Activated CD4-positive, alpha-beta T cell treated with anti-CD3 and anti-CD28 coated beads, Interleukin-2, amount 10 ng/mL, durations not matched to agents 24 days and 14 days (primary cell): ENCODE measurements around the gene CDHR2. TPM values are rescaled to one million over a fixed set of nuclear protein-coding genes. Genes with fewer than 3 reads are reported as not detected.

Experiments
- DNase-seq: peaks from one replicate; pipeline ENCODE4 v3.0.0; 2022
- H3K27ac Mint-ChIP-seq: one replicate; pipeline ENCODE4 v1.8.0; 2022; ENCODE audit warnings: mild to moderate bottlenecking, mixed read lengths
- H3K27me3 Mint-ChIP-seq: one replicate; pipeline ENCODE4 v1.8.0; 2022; ENCODE audit warnings: mixed read lengths
- H3K36me3 Mint-ChIP-seq: one replicate; pipeline ENCODE4 v1.8.0; 2022; ENCODE audit warnings: low read depth, mild to moderate bottlenecking, mixed read lengths
- H3K4me1 Mint-ChIP-seq: one replicate; pipeline ENCODE4 v1.8.0; 2021; ENCODE audit warnings: mixed read lengths
- H3K4me3 Mint-ChIP-seq: one replicate; pipeline ENCODE4 v1.8.0; 2022; ENCODE audit warnings: mild to moderate bottlenecking, moderate library complexity, mixed read lengths
- H3K9me3 Mint-ChIP-seq: one replicate; pipeline ENCODE4 v1.8.0; 2021; ENCODE audit warnings: mixed read lengths
- intact Hi-C: fragments of 100-400 bp; cut with micrococcal nuclease; formaldehyde crosslinking; loops from one replicate; pipeline ENCODE4 v1.15.1; 2023
- total RNA-seq: library from RNA; stranded (reverse); gene quantifications from 2 replicates; pipeline ENCODE4 v1.2.3, GENCODE V29; 2022

CDHR2 gene
- total RNA-seq, 1 donor from 2014 or later = 0.35 TPM

GRCh38 chr5:176610435-176610773 lies 61.3 kb downstream of the CDHR2 start:
- H3K4me1 Mint-ChIP-seq = peaks cover 14% of the 10 kb centered on the region
- H3K27ac Mint-ChIP-seq = peak overlapping the region; percentile 48
- no peaks in the 10 kb centered on the region for H3K36me3 Mint-ChIP-seq
- H3K4me3 Mint-ChIP-seq = peak overlapping the region; percentile 80
- H3K9me3 Mint-ChIP-seq = no peaks in the 10 kb centered on the region
- no peak for DNase-seq
- intact Hi-C loops = loop anchor here (5.0 kb wide), 1 partner anchor 73 kb away; the partner anchor contains the start of gene RNF44
- peaks cover 40% of the 10 kb centered on the region for H3K27me3 Mint-ChIP-seq

GRCh38 chr5:176611435-176611834 lies 62.3 kb downstream of the CDHR2 start:
- no peaks in the 10 kb centered on the region for H3K36me3 Mint-ChIP-seq
- peak; percentile 91 for DNase-seq
- peaks cover 49% of the 10 kb centered on the region for H3K27me3 Mint-ChIP-seq
- peak overlapping the region; percentile 10 for H3K27ac Mint-ChIP-seq
- no peak overlapping the region for H3K4me3 Mint-ChIP-seq
- intact Hi-C loops = loop anchor here (5.0 kb wide), 1 partner anchor 74 kb away; the partner anchor contains the start of gene RNF44
- H3K9me3 Mint-ChIP-seq = no peaks in the 10 kb centered on the region
- H3K4me1 Mint-ChIP-seq = peaks cover 14% of the 10 kb centered on the region

GRCh38 chr5:176612008-176612407 lies 62.9 kb downstream of the CDHR2 start:
- DNase-seq = no peak
- H3K4me1 Mint-ChIP-seq = peaks cover 14% of the 10 kb centered on the region
- no peaks in the 10 kb centered on the region for H3K36me3 Mint-ChIP-seq
- peaks cover 55% of the 10 kb centered on the region for H3K27me3 Mint-ChIP-seq
- intact Hi-C loops = loop anchor here (5.0 kb wide), 1 partner anchor 75 kb away; the partner anchor contains the start of gene RNF44
- H3K9me3 Mint-ChIP-seq = no peaks in the 10 kb centered on the region
- H3K4me3 Mint-ChIP-seq = no peak overlapping the region
- H3K27ac Mint-ChIP-seq = no peak overlapping the region

GRCh38 chr5:176612855-176613254 lies 63.7 kb downstream of the CDHR2 start:
- H3K27me3 Mint-ChIP-seq = peaks cover 61% of the 10 kb centered on the region
- no peak overlapping the region for H3K27ac Mint-ChIP-seq
- H3K36me3 Mint-ChIP-seq = no peaks in the 10 kb centered on the region
- no peak overlapping the region for H3K4me3 Mint-ChIP-seq
- H3K9me3 Mint-ChIP-seq = no peaks in the 10 kb centered on the region
- H3K4me1 Mint-ChIP-seq = peaks cover 14% of the 10 kb centered on the region
- no peak for DNase-seq
- intact Hi-C loops = loop anchor here (5.0 kb wide), 1 partner anchor 76 kb away; the partner anchor contains the start of gene RNF44

GRCh38 chr5:176614805-176615478 lies 65.8 kb downstream of the CDHR2 start:
- Mint-ChIP-seq H3K4me3 (no peak overlapping the region), H3K27me3 (peaks cover 69% of the 10 kb centered on the region), H3K9me3 (no peaks in the 10 kb centered on the region), H3K4me1 (peaks cover 9% of the 10 kb centered on the region), H3K27ac (no peak overlapping the region), H3K36me3 (no peaks in the 10 kb centered on the region)
- intact Hi-C loops = loop anchor here (5.0 kb wide), 2 partner anchors 78 to 198 kb away; partner anchors contain the start of genes CLTB and RNF44
- DNase-seq = no peak

GRCh38 chr5:176616511-176616910 lies 67.4 kb downstream of the CDHR2 start:
- Mint-ChIP-seq H3K4me3 (no peak overlapping the region), H3K27me3 (peaks cover 78% of the 10 kb centered on the region), H3K36me3 (no peaks in the 10 kb centered on the region), H3K4me1 (peaks cover 10% of the 10 kb centered on the region), H3K9me3 (no peaks in the 10 kb centered on the region), H3K27ac (no peak overlapping the region)
- intact Hi-C loops = loop anchor here (5.0 kb wide), 1 partner anchor 199 kb away; the partner anchor contains the start of gene CLTB
- DNase-seq = no peak

- Mint-ChIP-seq H3K36me3 (no peaks in the 10 kb centered on the region), H3K27me3 (peaks cover 76% of the 10 kb centered on the region), H3K27ac (no peak overlapping the region), H3K4me3 (peak overlapping the region; percentile 43), H3K4me1 (peaks cover 9% of the 10 kb centered on the region), H3K9me3 (no peaks in the 10 kb centered on the region)
- intact Hi-C loops = loop anchor here (1.0 to 5.0 kb wide), 3 partner anchors 29 to 201 kb away; partner anchors contain the start of genes CLTB and TSPAN17
- DNase-seq = no peak
Measured at GRCh38 chr5:176618783-176619182, 69.6 kb downstream of the CDHR2 start.

GRCh38 chr5:176619203-176619568 lies 70.0 kb downstream of the CDHR2 start:
- Mint-ChIP-seq H3K27me3 (peaks cover 76% of the 10 kb centered on the region), H3K4me3 (peak overlapping the region; percentile 43), H3K36me3 (no peaks in the 10 kb centered on the region), H3K27ac (no peak overlapping the region), H3K9me3 (no peaks in the 10 kb centered on the region), H3K4me1 (peaks cover 9% of the 10 kb centered on the region)
- intact Hi-C loops = loop anchor here (1.0 to 5.0 kb wide), 3 partner anchors 28 to 202 kb away; partner anchors contain the start of genes CLTB and TSPAN17
- peak; percentile 94 for DNase-seq

GRCh38 chr5:176619569-176620332 lies 70.6 kb downstream of the CDHR2 start:
- peak overlapping the region; percentile 62 for H3K4me3 Mint-ChIP-seq

GRCh38 chr5:176620333-176620981 lies 71.3 kb downstream of the CDHR2 start:
- peaks cover 9% of the 10 kb centered on the region for H3K4me1 Mint-ChIP-seq
- intact Hi-C loops = no loop called here
- peak; percentile 72 for DNase-seq
- H3K9me3 Mint-ChIP-seq = no peaks in the 10 kb centered on the region
- no peaks in the 10 kb centered on the region for H3K36me3 Mint-ChIP-seq
- H3K27ac Mint-ChIP-seq = no peak overlapping the region
- H3K4me3 Mint-ChIP-seq = peak overlapping the region; percentile 62
- peaks cover 73% of the 10 kb centered on the region for H3K27me3 Mint-ChIP-seq

More at GRCh38 chr5:176619569-176620332, 70.6 kb downstream of the CDHR2 start:
- intact Hi-C loops = loop anchor here (1.0 to 5.0 kb wide), 3 partner anchors 28 to 202 kb away; partner anchors contain the start of genes CLTB and TSPAN17
- no peaks in the 10 kb centered on the region for H3K9me3 Mint-ChIP-seq
- DNase-seq = no peak
- peaks cover 74% of the 10 kb centered on the region for H3K27me3 Mint-ChIP-seq
- peaks cover 9% of the 10 kb centered on the region for H3K4me1 Mint-ChIP-seq
- no peaks in the 10 kb centered on the region for H3K36me3 Mint-ChIP-seq
- no peak overlapping the region for H3K27ac Mint-ChIP-seq

- peaks cover 72% of the 10 kb centered on the region for H3K27me3 Mint-ChIP-seq
Measured at GRCh38 chr5:176621661-176622079, 72.5 kb downstream of the CDHR2 start.

GRCh38 chr5:176624142-176624541 lies 75.0 kb downstream of the CDHR2 start:
- DNase-seq = no peak
- Mint-ChIP-seq H3K4me3 (no peak overlapping the region), H3K9me3 (no peaks in the 10 kb centered on the region), H3K27ac (no peak overlapping the region), H3K36me3 (no peaks in the 10 kb centered on the region), H3K4me1 (peaks cover 11% of the 10 kb centered on the region), H3K27me3 (peaks cover 73% of the 10 kb centered on the region)
- intact Hi-C loops = no loop called here

More at GRCh38 chr5:176621661-176622079, 72.5 kb downstream of the CDHR2 start:
- Mint-ChIP-seq H3K27ac (no peak overlapping the region), H3K9me3 (no peaks in the 10 kb centered on the region), H3K4me1 (peaks cover 9% of the 10 kb centered on the region), H3K4me3 (no peak overlapping the region), H3K36me3 (no peaks in the 10 kb centered on the region)
- DNase-seq = no peak
- intact Hi-C loops = no loop called here

GRCh38 chr5:176624938-176625337 lies 75.8 kb downstream of the CDHR2 start:
- DNase-seq = no peak
- Mint-ChIP-seq H3K36me3 (no peaks in the 10 kb centered on the region), H3K4me1 (peaks cover 11% of the 10 kb centered on the region), H3K4me3 (no peak overlapping the region), H3K27me3 (peaks cover 73% of the 10 kb centered on the region), H3K27ac (no peak overlapping the region), H3K9me3 (no peaks in the 10 kb centered on the region)
- intact Hi-C loops = no loop called here
